ENCODE measurements around the gene TENM4. TPM values are rescaled to one million over a fixed set of nuclear protein-coding genes. Genes with fewer than 3 reads are reported as not detected.

Gene TENM4
- total RNA-seq, 2 experiments from 2014 or later: not detected

GRCh38 chr11:79200398-79201070, 240.3 kb downstream of the TENM4 start:
- DNase-seq (ENCODE audit: low spot score): no peak
- Histone ChIP-seq H2AFZ (ENCODE audit: low read length) (no peak overlapping the region), H3K79me2 (ENCODE audit: insufficient read depth, low read depth, low read length) (no peaks in the 10 kb centered on the region), H3K27ac (ENCODE audit: low read depth, low read length, poor library complexity, severe bottlenecking) (no peak overlapping the region), H3K9me3 (ENCODE audit: low read length) (no peaks in the 10 kb centered on the region), H3K4me2 (ENCODE audit: low read length) (no peak overlapping the region), H3K4me1 (ENCODE audit: insufficient read depth, low read length, poor library complexity, severe bottlenecking) (no peaks in the 10 kb centered on the region), H4K20me1 (ENCODE audit: insufficient read depth, low read length) (no peaks in the 10 kb centered on the region), H3K36me3 (ENCODE audit: insufficient read depth, low read length) (no peaks in the 10 kb centered on the region), H3K4me3 (ENCODE audit: low read depth, low read length, poor library complexity, severe bottlenecking) (no peak overlapping the region), H3K9me2 (ENCODE audit: insufficient read depth, low read length) (no peaks in the 10 kb centered on the region)
- POLR2A ChIA-PET: no interaction called here
- TF ChIP-seq CTCF (conservative IDR thresholded peaks at IDR 0.05; ENCODE audit: low read length) (no peak), EZH2phosphoT487 (IDR thresholded peaks at IDR 0.05; ENCODE audit: borderline replicate concordance, low read depth, low read length) (no peak)
- intact Hi-C loops (cut with micrococcal nuclease; ENCODE audit: unreplicated experiment): no loop called here
- CTCF ChIA-PET (ENCODE audit: unreplicated experiment): no interaction called here
- BruUV-seq (replicated peaks): no TSS peak

- H3K36me3 ChIP-seq (ENCODE audit: insufficient read depth, low read length): no peaks in the 10 kb centered on the region
- ChIA-PET POLR2A (no interaction called here), CTCF (ENCODE audit: unreplicated experiment) (no interaction called here)
- no peak for TF ChIP-seq EZH2phosphoT487 (IDR thresholded peaks at IDR 0.05; ENCODE audit: borderline replicate concordance, low read depth, low read length)
- TF ChIP-seq CTCF (conservative IDR thresholded peaks at IDR 0.05; ENCODE audit: low read length): no peak
- intact Hi-C loops (cut with micrococcal nuclease; ENCODE audit: unreplicated experiment): no loop called here
- no peak for DNase-seq (ENCODE audit: low spot score)
- no TSS peak for BruUV-seq (replicated peaks)
- no peak overlapping the region for H3K27ac ChIP-seq (ENCODE audit: low read depth, low read length, poor library complexity, severe bottlenecking)
- no peak overlapping the region for H3K4me2 ChIP-seq (ENCODE audit: low read length)
- H2AFZ ChIP-seq (ENCODE audit: low read length): no peak overlapping the region
- no peaks in the 10 kb centered on the region for H3K9me3 ChIP-seq (ENCODE audit: low read length)
- no peaks in the 10 kb centered on the region for H3K4me1 ChIP-seq (ENCODE audit: insufficient read depth, low read length, poor library complexity, severe bottlenecking)
- no peak overlapping the region for H3K4me3 ChIP-seq (ENCODE audit: low read depth, low read length, poor library complexity, severe bottlenecking)
- H3K79me2 ChIP-seq (ENCODE audit: insufficient read depth, low read depth, low read length): no peaks in the 10 kb centered on the region
- no peaks in the 10 kb centered on the region for H3K9me2 ChIP-seq (ENCODE audit: insufficient read depth, low read length)
- H4K20me1 ChIP-seq (ENCODE audit: insufficient read depth, low read length): no peaks in the 10 kb centered on the region
Measured at GRCh38 chr11:79199729-79200354, 241.0 kb downstream of the TENM4 start.

- Histone ChIP-seq H3K4me2 (ENCODE audit: low read length) (no peak overlapping the region), H3K27ac (ENCODE audit: low read depth, low read length, poor library complexity, severe bottlenecking) (no peak overlapping the region), H3K36me3 (ENCODE audit: insufficient read depth, low read length) (no peaks in the 10 kb centered on the region), H3K4me3 (ENCODE audit: low read depth, low read length, poor library complexity, severe bottlenecking) (no peak overlapping the region), H3K79me2 (ENCODE audit: insufficient read depth, low read depth, low read length) (no peaks in the 10 kb centered on the region), H4K20me1 (ENCODE audit: insufficient read depth, low read length) (no peaks in the 10 kb centered on the region), H3K9me2 (ENCODE audit: insufficient read depth, low read length) (no peaks in the 10 kb centered on the region), H3K4me1 (ENCODE audit: insufficient read depth, low read length, poor library complexity, severe bottlenecking) (no peaks in the 10 kb centered on the region), H3K9me3 (ENCODE audit: low read length) (no peaks in the 10 kb centered on the region), H2AFZ (ENCODE audit: low read length) (no peak overlapping the region)
- no TSS peak for BruUV-seq (replicated peaks)
- ChIA-PET POLR2A (no interaction called here), CTCF (ENCODE audit: unreplicated experiment) (no interaction called here)
- intact Hi-C loops (cut with micrococcal nuclease; ENCODE audit: unreplicated experiment): no loop called here
- DNase-seq (ENCODE audit: low spot score): no peak
- no peak for TF ChIP-seq EZH2phosphoT487 (IDR thresholded peaks at IDR 0.05; ENCODE audit: borderline replicate concordance, low read depth, low read length)
- TF ChIP-seq CTCF (conservative IDR thresholded peaks at IDR 0.05; ENCODE audit: low read length): no peak
Measured at GRCh38 chr11:79198898-79199250, 242.0 kb downstream of the TENM4 start.
